Upper lobe of right lung (tissue), 1 donor: ENCODE results near the gene FIBCD1. TPM values are rescaled to one million over a fixed set of nuclear protein-coding genes. Genes with fewer than 3 reads are reported as not detected.

Experiments used
- ATAC-seq: fragments of 200-7000 bp; cut with Tn5 transposase; one replicate; pipeline ENCODE4 v1.9.1; 2020; ENCODE audit warnings: mild to moderate bottlenecking, moderate library complexity
- DNase-seq: peaks from one replicate; pipeline ENCODE4 v3.0.0-alpha.2; 2020
- H3K27ac ChIP-seq: fragments of 200-600 bp; one replicate; pipeline ENCODE4 v1.8.0; 2022
- H3K27me3 ChIP-seq: fragments of 200-600 bp; one replicate; pipeline ENCODE4 v1.8.0; 2022; ENCODE audit warnings: mild to moderate bottlenecking
- H3K36me3 ChIP-seq: fragments of 200-600 bp; one replicate; pipeline ENCODE4 v1.8.0; 2022
- H3K4me1 ChIP-seq: fragments of 200-600 bp; one replicate; pipeline ENCODE4 v1.8.0; 2022
- H3K4me3 ChIP-seq: fragments of 200-600 bp; one replicate; pipeline ENCODE4 v1.8.0; 2022; ENCODE audit warnings: mild to moderate bottlenecking
- H3K9me3 ChIP-seq: fragments of 200-600 bp; one replicate; pipeline ENCODE4 v1.8.0; 2022
- intact Hi-C: fragments of 100-400 bp; cut with DNase I; formaldehyde crosslinking; loops from one replicate; pipeline ENCODE4 v1.11.0; 2022
- total RNA-seq: library from RNA; stranded (reverse); fragmentation: NEBNext Ultra II Directional; extraction: Animal tissue kit (Norgen Biotek cat#: 25700); gene quantifications from one replicate; pipeline ENCODE4 v1.2.1, GENCODE V29; 2021
- TF ChIP-seq, protein P1 (sequence below): fragments of 200-600 bp; IDR thresholded peaks from one replicate; pipeline ENCODE4 v1.8.0; 2022; ENCODE audit warnings: antibody characterized with exemption
- donor health status: DM: no; HTN: yes; CAD: no; lungs with severe emphysema.

FIBCD1 gene
- total RNA-seq, 1 donor from 2014 or later, result 2.7 TPM

DNA sequence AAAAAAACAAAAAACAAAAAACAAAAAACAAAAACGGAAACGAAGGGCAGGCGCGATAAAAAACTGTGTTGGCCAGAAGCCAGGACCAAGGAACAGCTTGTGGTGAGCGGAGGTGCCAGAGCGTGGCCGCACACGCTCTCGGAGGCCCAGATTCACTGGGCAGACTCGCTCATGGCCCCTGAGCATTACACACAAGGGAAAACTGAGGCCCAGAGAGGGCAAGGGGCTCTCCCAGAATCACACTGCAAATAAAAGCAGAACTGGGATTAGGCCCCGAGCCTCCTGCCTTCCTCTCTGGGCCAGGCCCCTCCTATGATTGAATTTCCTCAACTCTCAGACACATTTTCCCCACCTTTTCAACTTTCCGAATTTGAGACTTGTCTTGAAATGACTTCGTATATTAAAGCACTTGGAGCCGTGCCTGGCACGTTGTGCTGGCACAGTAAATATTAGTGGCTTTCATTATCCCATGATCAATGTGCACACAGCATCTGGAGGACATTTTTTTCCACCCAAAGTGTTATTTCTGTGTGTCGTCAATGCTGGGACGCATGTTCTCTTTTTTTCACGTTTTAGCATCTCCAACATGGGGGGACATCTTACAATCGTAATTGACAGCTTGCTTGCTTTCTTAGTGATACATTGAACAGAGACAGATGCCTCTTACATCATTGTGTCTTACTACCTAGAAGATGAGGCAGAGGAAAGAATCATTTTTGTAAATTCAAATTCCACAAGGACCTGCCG is 7.4 kb downstream of the FIBCD1 start:
- no peaks in the 10 kb centered on the region for H3K4me1 ChIP-seq
- ATAC-seq (no peak), DNase-seq (no peak)
- no peak overlapping the region for H3K4me3 ChIP-seq
- peaks cover 39% of the 10 kb centered on the region for H3K27me3 ChIP-seq
- no peaks in the 10 kb centered on the region for H3K9me3 ChIP-seq
- TF ChIP-seq, protein P1, sequence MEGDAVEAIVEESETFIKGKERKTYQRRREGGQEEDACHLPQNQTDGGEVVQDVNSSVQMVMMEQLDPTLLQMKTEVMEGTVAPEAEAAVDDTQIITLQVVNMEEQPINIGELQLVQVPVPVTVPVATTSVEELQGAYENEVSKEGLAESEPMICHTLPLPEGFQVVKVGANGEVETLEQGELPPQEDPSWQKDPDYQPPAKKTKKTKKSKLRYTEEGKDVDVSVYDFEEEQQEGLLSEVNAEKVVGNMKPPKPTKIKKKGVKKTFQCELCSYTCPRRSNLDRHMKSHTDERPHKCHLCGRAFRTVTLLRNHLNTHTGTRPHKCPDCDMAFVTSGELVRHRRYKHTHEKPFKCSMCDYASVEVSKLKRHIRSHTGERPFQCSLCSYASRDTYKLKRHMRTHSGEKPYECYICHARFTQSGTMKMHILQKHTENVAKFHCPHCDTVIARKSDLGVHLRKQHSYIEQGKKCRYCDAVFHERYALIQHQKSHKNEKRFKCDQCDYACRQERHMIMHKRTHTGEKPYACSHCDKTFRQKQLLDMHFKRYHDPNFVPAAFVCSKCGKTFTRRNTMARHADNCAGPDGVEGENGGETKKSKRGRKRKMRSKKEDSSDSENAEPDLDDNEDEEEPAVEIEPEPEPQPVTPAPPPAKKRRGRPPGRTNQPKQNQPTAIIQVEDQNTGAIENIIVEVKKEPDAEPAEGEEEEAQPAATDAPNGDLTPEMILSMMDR, result no peak
- H3K27ac ChIP-seq, result no peak overlapping the region
- intact Hi-C loops, result no loop called here
- no peaks in the 10 kb centered on the region for H3K36me3 ChIP-seq

DNA sequence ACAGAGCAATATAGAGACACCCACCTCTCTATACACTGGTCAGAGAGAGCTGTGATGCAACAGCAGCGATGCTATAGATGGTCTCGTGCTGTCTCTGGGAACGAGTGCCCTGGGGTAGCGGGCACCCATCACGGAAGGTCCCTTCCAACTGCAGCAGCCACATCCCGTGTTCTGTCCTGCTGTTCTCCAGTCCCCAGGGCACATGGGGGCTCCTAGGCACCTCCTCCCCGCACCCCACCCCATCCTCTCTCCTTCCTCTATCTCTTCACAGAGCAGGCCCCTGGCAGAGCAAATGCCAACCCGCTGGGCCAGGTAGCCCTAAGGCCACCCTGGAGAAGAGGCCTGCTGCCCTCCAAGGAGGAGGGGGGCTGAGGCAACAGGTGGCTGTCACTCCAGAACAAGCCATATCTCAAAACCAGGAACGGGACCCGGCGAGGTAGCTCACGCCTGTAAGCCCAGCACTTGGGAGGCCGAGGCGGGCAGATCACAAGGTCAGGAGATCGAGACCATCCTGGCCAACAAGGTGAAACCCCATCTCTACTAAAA is 8.2 kb downstream of the FIBCD1 start:
- Histone ChIP-seq H3K4me3 (no peak overlapping the region), H3K9me3 (no peaks in the 10 kb centered on the region), H3K4me1 (no peaks in the 10 kb centered on the region), H3K27me3 (peaks cover 34% of the 10 kb centered on the region), H3K36me3 (no peaks in the 10 kb centered on the region), H3K27ac (no peak overlapping the region)
- ATAC-seq (no peak), DNase-seq (no peak)
- TF ChIP-seq, protein P1, result no peak
- intact Hi-C loops, result no loop called here

DNA sequence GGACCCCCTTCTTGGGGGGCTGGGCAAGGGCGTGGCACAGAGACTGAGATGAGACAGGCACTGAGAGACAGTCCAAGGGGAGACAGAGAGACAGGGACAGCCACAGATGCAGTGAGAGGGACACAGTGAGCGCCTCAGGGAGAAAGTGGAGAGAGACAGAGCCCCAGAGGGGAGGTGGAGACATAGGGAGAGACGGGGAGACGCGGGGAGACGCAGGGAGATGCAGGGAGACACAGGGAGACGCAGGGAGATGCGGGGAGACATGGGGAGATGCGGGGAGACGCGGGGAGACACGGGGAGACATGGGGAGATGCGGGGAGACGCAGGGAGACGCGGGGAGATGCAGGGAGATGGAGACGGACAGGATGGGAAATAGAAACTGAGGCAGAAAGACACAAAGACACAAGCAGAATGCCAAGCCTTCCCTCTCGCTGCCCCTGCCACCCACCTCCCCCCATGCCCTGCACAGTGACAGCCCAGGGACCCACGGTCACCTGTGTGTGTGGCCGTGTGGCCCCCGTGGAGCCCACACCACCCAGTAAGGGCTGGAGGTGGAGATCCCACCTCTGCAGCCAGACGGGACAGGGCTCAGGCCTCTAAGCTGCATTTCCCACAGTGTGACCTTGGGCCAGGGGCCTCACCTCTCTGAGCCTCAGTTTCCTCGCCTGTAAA is 8.8 kb downstream of the FIBCD1 start:
- DNase-seq, result no peak
- no peaks in the 10 kb centered on the region for H3K36me3 ChIP-seq
- H3K9me3 ChIP-seq, result no peaks in the 10 kb centered on the region
- H3K4me3 ChIP-seq, result no peak overlapping the region
- intact Hi-C loops, result no loop called here
- peaks cover 30% of the 10 kb centered on the region for H3K27me3 ChIP-seq
- no peak for ATAC-seq
- H3K27ac ChIP-seq, result no peak overlapping the region
- H3K4me1 ChIP-seq, result no peaks in the 10 kb centered on the region
- TF ChIP-seq, protein P1, result no peak

DNA sequence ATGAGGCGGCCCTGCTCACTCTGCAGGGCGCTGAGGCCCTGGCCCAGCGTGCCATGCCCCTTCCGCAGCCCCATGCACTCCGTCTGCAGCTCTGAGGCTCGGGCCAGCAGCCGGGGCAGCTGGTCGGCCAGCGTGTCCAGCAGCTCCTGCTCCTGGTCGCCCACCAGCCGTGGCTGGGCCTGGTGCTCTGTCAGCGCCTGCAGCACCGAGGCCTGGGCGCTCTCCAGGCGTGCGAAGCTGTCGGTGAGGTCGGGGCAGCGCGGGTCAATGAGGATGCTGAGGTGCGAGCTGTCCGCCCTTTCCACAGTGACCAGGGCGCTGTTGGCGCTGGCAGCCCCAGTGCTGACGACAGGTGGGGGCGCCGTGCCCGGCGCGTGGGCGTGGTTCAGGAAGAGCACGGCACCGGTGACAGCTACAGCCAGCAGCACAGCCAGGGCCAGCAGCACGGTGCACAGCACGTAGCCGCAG is 9.4 kb downstream of the FIBCD1 start:
- ATAC-seq (no peak), DNase-seq (no peak)
- H3K4me1 ChIP-seq, result no peaks in the 10 kb centered on the region
- no peak overlapping the region for H3K4me3 ChIP-seq
- TF ChIP-seq, protein P1, result no peak
- intact Hi-C loops, result no loop called here
- no peaks in the 10 kb centered on the region for H3K9me3 ChIP-seq
- H3K27ac ChIP-seq, result no peak overlapping the region
- H3K36me3 ChIP-seq, result no peaks in the 10 kb centered on the region
- peaks cover 23% of the 10 kb centered on the region for H3K27me3 ChIP-seq

DNA sequence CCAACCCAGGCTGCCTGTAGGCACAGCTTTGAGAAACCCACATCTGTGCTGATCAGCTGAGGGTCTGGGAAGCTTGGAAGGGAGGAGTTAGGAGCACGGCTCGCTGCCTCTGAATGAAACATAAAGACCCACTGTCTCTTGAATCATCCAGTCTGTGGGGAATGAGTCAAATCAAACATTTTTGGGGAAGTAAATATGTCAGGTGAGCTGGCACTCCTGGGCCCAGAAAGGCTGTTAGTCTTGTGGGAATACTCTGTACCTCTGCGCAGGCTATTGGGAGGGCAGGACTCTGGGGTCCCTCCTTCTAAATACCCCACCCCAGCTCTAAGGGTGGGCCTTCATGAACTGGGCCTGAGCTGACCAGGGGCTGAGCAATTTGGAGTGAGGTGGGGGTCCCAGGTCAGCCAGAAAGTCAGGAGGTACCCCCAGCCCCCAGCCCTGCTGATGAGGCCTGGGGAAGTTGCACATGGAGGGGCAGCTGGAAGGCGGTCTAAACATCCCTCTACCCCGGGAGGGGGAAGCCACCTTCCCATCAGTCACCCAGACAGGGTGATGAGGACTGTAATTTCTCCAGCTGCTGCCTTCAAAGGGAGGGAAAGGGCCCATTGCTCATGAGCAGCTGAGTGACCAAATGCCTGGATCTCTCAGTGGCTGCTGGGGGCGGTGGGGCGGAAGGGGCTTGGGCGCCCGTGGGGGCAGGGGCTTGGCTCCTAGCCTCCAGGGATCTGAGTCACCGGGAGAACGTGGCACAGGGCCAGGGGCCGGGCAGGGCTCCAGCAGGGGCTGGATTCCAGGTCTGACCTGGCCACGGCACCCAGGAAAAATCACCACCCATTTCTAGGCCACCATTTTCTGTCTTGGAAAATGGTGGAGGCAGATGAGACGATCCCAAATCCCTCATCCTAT is 10.8 kb downstream of the FIBCD1 start:
- ATAC-seq, result no peak
- TF ChIP-seq, protein P1, result no peak
- Histone ChIP-seq H3K4me1 (no peaks in the 10 kb centered on the region), H3K36me3 (no peaks in the 10 kb centered on the region), H3K4me3 (no peak overlapping the region), H3K9me3 (no peaks in the 10 kb centered on the region), H3K27ac (no peak overlapping the region), H3K27me3 (peaks cover 19% of the 10 kb centered on the region)
- intact Hi-C loops, result no loop called here
- DNase-seq, result no peak
